ENCODE measurements around the gene ADM5.
A peak's percentile ranks its signal among the peaks of the same experiment; 100 is the strongest.
"Not testable (repeated sequence)": the region's sequence is repeated elsewhere in the genome, so short reads cannot be mapped to it uniquely, and the experiment has no call there.

The ADM5 gene

DNA sequence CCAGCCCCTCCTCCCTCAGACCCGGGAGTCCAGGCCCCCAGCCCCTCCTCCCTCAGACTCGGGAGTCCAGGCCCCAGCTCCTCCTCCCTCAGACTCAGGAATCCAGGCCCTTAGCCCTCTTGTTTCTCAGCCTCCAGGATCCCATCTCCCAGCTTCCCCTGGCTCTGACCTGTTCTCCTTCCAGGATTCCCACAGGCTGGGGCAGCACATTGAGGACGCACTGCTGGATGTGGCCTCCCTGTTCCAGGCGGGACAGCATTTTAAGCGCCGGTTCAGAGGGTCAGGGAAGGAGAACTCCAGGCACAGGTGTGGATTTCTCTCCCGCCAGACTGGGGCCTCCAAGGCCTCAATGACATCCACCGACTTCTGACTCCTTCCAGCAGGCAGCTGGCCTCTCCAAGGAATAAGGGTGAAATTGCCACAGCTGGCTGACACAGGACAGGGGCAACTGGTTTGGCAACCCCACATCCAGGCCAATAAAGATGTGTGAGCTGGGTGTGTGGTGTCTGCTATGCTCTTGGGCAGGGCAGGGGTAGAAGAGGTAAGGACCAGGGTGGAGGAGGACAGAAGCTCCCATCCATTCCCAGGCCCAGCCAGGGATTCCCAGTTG lies 23.9 kb downstream of the ADM5 start:
- TF ChIP-seq, protein P1, sequence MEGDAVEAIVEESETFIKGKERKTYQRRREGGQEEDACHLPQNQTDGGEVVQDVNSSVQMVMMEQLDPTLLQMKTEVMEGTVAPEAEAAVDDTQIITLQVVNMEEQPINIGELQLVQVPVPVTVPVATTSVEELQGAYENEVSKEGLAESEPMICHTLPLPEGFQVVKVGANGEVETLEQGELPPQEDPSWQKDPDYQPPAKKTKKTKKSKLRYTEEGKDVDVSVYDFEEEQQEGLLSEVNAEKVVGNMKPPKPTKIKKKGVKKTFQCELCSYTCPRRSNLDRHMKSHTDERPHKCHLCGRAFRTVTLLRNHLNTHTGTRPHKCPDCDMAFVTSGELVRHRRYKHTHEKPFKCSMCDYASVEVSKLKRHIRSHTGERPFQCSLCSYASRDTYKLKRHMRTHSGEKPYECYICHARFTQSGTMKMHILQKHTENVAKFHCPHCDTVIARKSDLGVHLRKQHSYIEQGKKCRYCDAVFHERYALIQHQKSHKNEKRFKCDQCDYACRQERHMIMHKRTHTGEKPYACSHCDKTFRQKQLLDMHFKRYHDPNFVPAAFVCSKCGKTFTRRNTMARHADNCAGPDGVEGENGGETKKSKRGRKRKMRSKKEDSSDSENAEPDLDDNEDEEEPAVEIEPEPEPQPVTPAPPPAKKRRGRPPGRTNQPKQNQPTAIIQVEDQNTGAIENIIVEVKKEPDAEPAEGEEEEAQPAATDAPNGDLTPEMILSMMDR (IDR thresholded peaks at IDR 0.05; ENCODE audit: low read length, missing control alignments) = no peak
- no peak overlapping the region for H3K4me3 ChIP-seq (replicated peaks; ENCODE audit: low read depth, low read length)
- no peak for DNase-seq (ENCODE audit: low read depth)

DNA sequence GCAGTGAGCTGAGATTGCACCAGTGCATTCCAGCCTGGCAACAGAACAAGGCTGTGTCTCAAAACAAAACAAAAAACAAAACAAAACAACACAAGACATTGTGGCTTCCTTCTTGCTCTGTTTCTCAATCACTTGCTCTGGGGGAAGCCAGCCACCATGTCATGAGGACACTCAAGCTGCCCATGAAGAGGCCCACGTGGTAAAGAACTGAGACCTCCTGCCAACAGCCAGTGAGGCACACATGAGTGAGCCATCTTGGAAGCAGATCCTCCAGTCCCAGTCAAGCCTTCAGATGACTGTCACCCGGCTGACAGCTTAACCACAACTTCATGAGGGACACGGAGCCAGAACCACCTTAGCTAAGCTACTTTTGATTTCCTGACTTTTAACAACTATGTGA lies 26.8 kb downstream of the ADM5 start:
- no peak for DNase-seq (ENCODE audit: low read depth)
- TF ChIP-seq, protein P1 (IDR thresholded peaks at IDR 0.05; ENCODE audit: low read length, missing control alignments) = no peak
- no peak overlapping the region for H3K4me3 ChIP-seq (replicated peaks; ENCODE audit: low read depth, low read length)

DNA sequence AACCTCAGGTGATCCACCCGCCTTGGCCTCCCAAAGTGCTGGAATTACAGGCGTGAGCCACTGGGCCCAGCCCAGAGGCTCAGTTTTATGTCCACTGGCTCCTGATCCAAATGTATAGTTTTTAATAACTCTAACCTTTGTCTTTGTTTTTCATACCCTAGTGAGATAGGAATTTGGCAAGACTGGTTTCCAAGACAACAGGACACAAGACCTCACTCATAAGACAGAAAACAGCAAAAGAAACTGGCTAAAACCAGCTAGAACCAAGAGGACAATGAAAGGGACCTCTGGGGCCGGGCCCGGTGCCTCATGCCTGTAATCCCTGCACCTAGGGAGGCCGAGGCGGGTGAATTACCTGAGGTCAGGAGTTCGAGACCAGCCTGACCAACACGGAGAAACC lies 29.1 kb downstream of the ADM5 start:
- TF ChIP-seq, protein P1 (IDR thresholded peaks at IDR 0.05; ENCODE audit: low read length, missing control alignments) = no peak
- DNase-seq (ENCODE audit: low read depth) = peak; percentile 67
- no peak overlapping the region for H3K4me3 ChIP-seq (replicated peaks; ENCODE audit: low read depth, low read length)

DNA sequence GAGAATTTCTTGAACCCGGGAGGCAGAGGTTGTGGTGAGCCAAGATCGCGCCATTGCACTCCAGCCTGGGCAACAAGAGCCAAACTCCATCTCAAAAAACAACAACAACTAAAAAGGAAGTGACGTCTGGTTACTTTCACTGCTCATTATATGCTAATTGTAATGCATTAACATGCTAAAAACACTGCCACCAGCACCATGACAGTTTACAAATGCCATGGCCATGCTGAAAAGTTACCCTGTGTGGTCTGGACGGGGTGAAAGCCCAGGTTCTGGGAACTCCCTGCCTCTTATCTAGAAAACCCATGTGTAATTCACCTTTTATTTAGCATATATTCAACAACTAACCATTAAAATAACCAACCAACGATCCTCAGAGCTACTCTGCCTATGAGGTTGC lies 29.6 kb downstream of the ADM5 start:
- H3K4me3 ChIP-seq (replicated peaks; ENCODE audit: low read depth, low read length) = no peak overlapping the region
- TF ChIP-seq, protein P1 (IDR thresholded peaks at IDR 0.05; ENCODE audit: low read length, missing control alignments) = no peak
- DNase-seq (ENCODE audit: low read depth) = no peak

GRCh38 chr19:49719420-49719819 lies 30.0 kb downstream of the ADM5 start:
- not testable (repeated sequence) for DNase-seq (ENCODE audit: low read depth); H3K4me3 ChIP-seq (replicated peaks; ENCODE audit: low read depth, low read length)

DNA sequence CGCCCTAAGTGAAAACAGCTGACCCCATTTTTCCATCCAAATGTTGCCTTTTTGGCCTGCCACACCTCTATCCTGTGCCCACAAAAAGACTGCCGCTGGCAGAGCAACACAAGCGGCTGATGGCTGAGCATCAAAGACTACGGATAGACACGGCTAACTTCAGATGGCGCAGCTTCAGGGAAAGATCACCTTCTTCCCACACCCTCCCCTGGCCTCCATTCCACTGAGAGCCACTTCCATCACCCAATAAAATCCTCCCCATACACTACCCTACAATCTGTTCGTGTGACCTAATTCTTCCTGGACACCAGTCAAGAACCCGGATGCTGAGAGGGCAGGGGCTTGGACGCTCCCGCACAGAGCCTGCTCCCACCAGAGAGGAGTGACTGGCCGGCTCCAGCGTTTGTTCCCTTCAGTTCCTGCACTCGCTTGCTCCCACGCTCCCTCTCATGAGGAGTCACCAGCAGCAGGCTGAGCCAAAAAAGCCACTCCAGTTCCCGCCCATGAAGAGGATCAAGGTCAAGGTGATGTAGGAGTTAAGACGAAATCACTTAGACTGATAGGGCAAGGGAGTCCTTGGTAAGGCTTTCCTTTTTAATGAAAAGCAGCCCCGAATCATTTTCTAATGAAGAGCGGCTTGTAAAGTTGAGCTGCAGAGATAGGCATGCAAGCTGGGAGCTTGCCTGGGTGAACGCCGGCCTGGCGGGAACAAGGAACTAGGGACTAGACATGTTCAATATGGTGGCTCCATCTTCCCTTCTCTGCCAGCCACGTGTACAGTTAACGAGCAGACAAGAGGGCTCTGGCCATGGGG lies 38.0 kb downstream of the ADM5 start:
- peak; percentile 77 for DNase-seq (ENCODE audit: low read depth)
- H3K4me3 ChIP-seq (replicated peaks; ENCODE audit: low read depth, low read length) = no peak overlapping the region
- TF ChIP-seq, protein P1 (IDR thresholded peaks at IDR 0.05; ENCODE audit: low read length, missing control alignments) = no peak

DNA sequence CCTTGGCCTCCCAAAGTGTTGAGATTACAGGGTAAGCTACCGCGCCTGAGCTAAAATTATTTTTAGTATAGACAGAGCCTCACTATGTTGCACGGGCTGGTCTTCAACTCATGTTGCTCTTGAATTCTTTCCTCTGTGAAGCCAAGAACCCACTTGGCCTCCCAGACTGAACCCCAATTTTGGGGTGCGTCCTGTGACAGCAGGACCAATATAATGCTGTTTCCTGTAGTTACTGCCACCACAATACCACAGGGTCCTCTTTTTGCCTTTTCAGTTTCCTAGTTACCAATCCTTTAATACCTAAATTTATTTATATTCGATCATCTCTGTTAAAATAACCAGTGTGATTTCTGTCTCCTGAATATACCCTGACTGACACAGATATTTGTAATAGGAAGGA lies 40.8 kb downstream of the ADM5 start:
- TF ChIP-seq, protein P1 (IDR thresholded peaks at IDR 0.05; ENCODE audit: low read length, missing control alignments) = no peak
- DNase-seq (ENCODE audit: low read depth) = no peak
- H3K4me3 ChIP-seq (replicated peaks; ENCODE audit: low read depth, low read length) = no peak overlapping the region
